ENCODE measurements around the gene BLTP3B.

BLTP3B gene

GRCh38 chr12:100133200-100133599 lies 9.5 kb downstream of the BLTP3B start:
- no peak overlapping the region for H3K4me3 ChIP-seq (ENCODE audit: severe bottlenecking)
- no peak for ATAC-seq (ENCODE audit: low read depth)
- no peak for TF ChIP-seq CTCF (IDR thresholded peaks at IDR 0.05; ENCODE audit: poor library complexity, severe bottlenecking)
- H3K9me3 ChIP-seq (ENCODE audit: severe bottlenecking): no peaks in the 10 kb centered on the region
- H3K27me3 ChIP-seq (ENCODE audit: insufficient read depth, poor library complexity, severe bottlenecking): no peaks in the 10 kb centered on the region
- H3K4me1 ChIP-seq (ENCODE audit: insufficient read depth, poor library complexity, severe bottlenecking): peaks cover 14% of the 10 kb centered on the region
- no peak overlapping the region for H3K27ac ChIP-seq (ENCODE audit: poor library complexity, severe bottlenecking)
- H3K36me3 ChIP-seq (ENCODE audit: low read depth): no peaks in the 10 kb centered on the region
- no peak for DNase-seq (ENCODE audit: low spot score)

- H3K9me3 ChIP-seq (ENCODE audit: severe bottlenecking): no peaks in the 10 kb centered on the region
- peak overlapping the region; percentile 76 for H3K27ac ChIP-seq (ENCODE audit: poor library complexity, severe bottlenecking)
- peak; percentile 32 for TF ChIP-seq CTCF (IDR thresholded peaks at IDR 0.05; ENCODE audit: poor library complexity, severe bottlenecking)
- no peak for DNase-seq (ENCODE audit: low spot score)
- no peaks in the 10 kb centered on the region for H3K27me3 ChIP-seq (ENCODE audit: insufficient read depth, poor library complexity, severe bottlenecking)
- peaks cover 21% of the 10 kb centered on the region for H3K4me1 ChIP-seq (ENCODE audit: insufficient read depth, poor library complexity, severe bottlenecking)
- H3K4me3 ChIP-seq (ENCODE audit: severe bottlenecking): no peak overlapping the region
- ATAC-seq (ENCODE audit: low read depth): peak; percentile 66
- H3K36me3 ChIP-seq (ENCODE audit: low read depth): no peaks in the 10 kb centered on the region
Measured at GRCh38 chr12:100128512-100128908, 14.2 kb downstream of the BLTP3B start.

- H3K4me1 ChIP-seq (ENCODE audit: insufficient read depth, poor library complexity, severe bottlenecking): peaks cover 21% of the 10 kb centered on the region
- H3K27ac ChIP-seq (ENCODE audit: poor library complexity, severe bottlenecking): peak overlapping the region; percentile 76
- no peaks in the 10 kb centered on the region for H3K9me3 ChIP-seq (ENCODE audit: severe bottlenecking)
- ATAC-seq (ENCODE audit: low read depth) (peak; percentile 74), DNase-seq (ENCODE audit: low spot score) (no peak)
- no peaks in the 10 kb centered on the region for H3K27me3 ChIP-seq (ENCODE audit: insufficient read depth, poor library complexity, severe bottlenecking)
- no peaks in the 10 kb centered on the region for H3K36me3 ChIP-seq (ENCODE audit: low read depth)
- no peak for TF ChIP-seq CTCF (IDR thresholded peaks at IDR 0.05; ENCODE audit: poor library complexity, severe bottlenecking)
- no peak overlapping the region for H3K4me3 ChIP-seq (ENCODE audit: severe bottlenecking)
Measured at GRCh38 chr12:100127766-100128511, 14.7 kb downstream of the BLTP3B start.

- Histone ChIP-seq H3K36me3 (ENCODE audit: low read depth) (no peaks in the 10 kb centered on the region), H3K4me3 (ENCODE audit: severe bottlenecking) (no peak overlapping the region), H3K27me3 (ENCODE audit: insufficient read depth, poor library complexity, severe bottlenecking) (no peaks in the 10 kb centered on the region), H3K4me1 (ENCODE audit: insufficient read depth, poor library complexity, severe bottlenecking) (peaks cover 10% of the 10 kb centered on the region), H3K9me3 (ENCODE audit: severe bottlenecking) (peaks cover 2% of the 10 kb centered on the region), H3K27ac (ENCODE audit: poor library complexity, severe bottlenecking) (no peak overlapping the region)
- no peak for TF ChIP-seq CTCF (IDR thresholded peaks at IDR 0.05; ENCODE audit: poor library complexity, severe bottlenecking)
- DNase-seq (ENCODE audit: low spot score) (no peak), ATAC-seq (ENCODE audit: low read depth) (no peak)
Measured at GRCh38 chr12:100123316-100124095, 19.2 kb downstream of the BLTP3B start.
